ENCODE results near the gene DNAJB9. TPM values are rescaled to one million over a fixed set of nuclear protein-coding genes. Genes with fewer than 3 reads are reported as not detected.

The DNAJB9 gene
- total and polyA plus RNA-seq, 9 of the 15 experiments (the other 6 are each of a cell fraction or from before 2014, with no cell fraction given): 4.3 to 34.2 (median 9.6) TPM

DNA sequence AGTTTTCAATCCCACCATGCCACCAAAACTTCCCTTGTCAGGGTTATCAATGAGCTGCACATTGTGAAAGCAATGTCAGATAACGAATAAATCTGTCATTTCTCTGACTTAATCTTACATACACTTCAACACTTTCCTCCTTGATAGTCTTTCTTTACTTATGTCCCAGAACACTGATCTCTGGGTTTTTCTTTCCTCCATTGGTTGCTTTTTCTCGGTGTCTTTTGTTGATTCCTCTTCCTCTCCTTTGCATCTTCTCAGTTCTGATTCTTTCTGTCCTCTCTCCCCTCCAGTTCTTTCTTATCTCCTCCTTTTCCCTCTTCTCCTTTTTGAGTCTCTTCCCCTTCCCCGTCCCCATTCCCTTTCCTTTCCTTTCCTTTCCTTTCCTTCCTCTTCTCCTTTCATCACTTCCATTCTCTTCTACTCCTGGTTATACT is 16.6 kb downstream of the DNAJB9 start (continued):
- TF ChIP-seq, protein P1, sequence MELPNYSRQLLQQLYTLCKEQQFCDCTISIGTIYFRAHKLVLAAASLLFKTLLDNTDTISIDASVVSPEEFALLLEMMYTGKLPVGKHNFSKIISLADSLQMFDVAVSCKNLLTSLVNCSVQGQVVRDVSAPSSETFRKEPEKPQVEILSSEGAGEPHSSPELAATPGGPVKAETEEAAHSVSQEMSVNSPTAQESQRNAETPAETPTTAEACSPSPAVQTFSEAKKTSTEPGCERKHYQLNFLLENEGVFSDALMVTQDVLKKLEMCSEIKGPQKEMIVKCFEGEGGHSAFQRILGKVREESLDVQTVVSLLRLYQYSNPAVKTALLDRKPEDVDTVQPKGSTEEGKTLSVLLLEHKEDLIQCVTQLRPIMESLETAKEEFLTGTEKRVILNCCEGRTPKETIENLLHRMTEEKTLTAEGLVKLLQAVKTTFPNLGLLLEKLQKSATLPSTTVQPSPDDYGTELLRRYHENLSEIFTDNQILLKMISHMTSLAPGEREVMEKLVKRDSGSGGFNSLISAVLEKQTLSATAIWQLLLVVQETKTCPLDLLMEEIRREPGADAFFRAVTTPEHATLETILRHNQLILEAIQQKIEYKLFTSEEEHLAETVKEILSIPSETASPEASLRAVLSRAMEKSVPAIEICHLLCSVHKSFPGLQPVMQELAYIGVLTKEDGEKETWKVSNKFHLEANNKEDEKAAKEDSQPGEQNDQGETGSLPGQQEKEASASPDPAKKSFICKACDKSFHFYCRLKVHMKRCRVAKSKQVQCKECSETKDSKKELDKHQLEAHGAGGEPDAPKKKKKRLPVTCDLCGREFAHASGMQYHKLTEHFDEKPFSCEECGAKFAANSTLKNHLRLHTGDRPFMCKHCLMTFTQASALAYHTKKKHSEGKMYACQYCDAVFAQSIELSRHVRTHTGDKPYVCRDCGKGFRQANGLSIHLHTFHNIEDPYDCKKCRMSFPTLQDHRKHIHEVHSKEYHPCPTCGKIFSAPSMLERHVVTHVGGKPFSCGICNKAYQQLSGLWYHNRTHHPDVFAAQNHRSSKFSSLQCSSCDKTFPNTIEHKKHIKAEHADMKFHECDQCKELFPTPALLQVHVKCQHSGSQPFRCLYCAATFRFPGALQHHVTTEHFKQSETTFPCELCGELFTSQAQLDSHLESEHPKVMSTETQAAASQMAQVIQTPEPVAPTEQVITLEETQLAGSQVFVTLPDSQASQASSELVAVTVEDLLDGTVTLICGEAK (IDR thresholded peaks at IDR 0.05): peak; percentile 32; the same call in 1 of the 2 replicates
- TF ChIP-seq, protein P1 (CRISPR knock-in tag; IDR thresholded peaks at IDR 0.05): no peak
- TF ChIP-seq HDAC1 (IDR thresholded peaks at IDR 0.05) (peak in 1 of 2 experiments; percentile 99; a peak in 3 of 4 replicates), TBL1XR1 (IDR thresholded peaks at IDR 0.05; ENCODE audit: low read length in 2 of 2) (peak in 1 of 2 experiments; percentile 68; a peak in 1 of 4 replicates), SREBF2 (CRISPR knock-in tag; IDR thresholded peaks at IDR 0.05) (no peak), ZBTB17 (CRISPR knock-in tag; IDR thresholded peaks at IDR 0.05) (no peak), KDM5B (IDR thresholded peaks at IDR 0.05; ENCODE audit: insufficient replicate concordance, low read depth, low read length) (no peak), ZNF766 (CRISPR knock-in tag; conservative IDR thresholded peaks at IDR 0.05) (no peak), THRAP3 (IDR thresholded peaks at IDR 0.05; ENCODE audit: borderline replicate concordance) (peak; percentile 74; the same call in 1 of the 2 replicates), ATF1 (CRISPR knock-in tag; IDR thresholded peaks at IDR 0.05) (no peak), ATF1 (tag; IDR thresholded peaks at IDR 0.05) (no peak)
- TF ChIP-seq, protein P2, sequence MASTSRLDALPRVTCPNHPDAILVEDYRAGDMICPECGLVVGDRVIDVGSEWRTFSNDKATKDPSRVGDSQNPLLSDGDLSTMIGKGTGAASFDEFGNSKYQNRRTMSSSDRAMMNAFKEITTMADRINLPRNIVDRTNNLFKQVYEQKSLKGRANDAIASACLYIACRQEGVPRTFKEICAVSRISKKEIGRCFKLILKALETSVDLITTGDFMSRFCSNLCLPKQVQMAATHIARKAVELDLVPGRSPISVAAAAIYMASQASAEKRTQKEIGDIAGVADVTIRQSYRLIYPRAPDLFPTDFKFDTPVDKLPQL (IDR thresholded peaks at IDR 0.05; ENCODE audit: extremely low read depth, insufficient read length): no peak
- TF ChIP-seq, protein P3, sequence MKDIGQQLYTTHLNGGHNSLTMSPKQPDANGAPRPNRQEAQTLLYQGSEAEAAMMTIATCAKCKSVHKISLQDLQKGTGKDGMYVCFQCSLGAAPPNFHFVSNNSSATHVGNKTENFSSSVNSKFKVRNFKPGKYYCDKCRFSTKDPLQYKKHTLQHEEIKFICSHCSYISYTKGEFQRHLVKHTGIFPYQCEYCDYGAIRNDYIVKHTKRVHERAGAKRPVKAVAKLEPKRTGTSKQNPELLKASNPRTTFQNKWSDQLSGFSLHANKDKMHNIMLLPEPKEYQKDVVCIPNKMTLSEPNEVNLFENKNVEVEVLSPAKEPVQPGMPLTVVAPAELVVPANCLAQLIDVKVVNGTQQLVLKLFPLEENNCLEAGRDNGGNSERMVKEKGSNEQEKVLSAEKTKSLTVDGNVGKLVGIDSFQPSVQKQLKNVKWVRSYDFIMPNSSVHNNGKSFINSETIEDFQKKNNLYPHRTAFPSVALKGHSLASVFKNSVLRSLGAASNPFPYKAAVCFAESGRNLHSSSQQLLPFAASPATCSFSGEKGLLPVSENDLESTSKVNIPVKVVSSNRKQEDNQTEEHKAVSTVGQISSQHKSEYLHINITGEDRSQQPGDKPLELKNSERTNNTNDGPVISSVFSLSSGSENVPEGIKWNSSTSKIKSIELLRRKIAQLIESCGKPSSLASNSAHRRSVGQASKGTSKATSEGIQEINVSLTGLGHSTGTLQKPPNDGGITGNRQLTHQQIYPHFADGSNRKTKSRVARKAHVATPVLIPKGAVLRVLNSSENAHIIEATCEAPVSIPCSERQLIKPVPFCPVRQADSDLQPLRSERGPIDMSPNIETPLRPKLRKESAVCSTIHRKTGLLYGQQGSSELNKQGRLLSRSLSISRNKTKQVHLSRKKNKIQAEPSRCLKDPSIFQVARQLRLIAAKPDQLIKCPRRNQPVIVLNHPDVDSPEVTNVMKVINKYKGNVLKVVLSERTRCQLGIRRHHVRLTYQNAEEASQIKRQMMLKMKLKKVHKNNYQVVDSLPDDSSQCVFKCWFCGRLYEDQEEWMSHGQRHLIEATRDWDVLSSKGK (CRISPR knock-in tag; IDR thresholded peaks at IDR 0.05): no peak
- TF ChIP-seq, protein P4, sequence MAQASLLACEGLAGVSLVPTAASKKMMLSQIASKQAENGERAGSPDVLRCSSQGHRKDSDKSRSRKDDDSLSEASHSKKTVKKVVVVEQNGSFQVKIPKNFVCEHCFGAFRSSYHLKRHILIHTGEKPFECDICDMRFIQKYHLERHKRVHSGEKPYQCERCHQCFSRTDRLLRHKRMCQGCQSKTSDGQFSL (CRISPR knock-in tag; IDR thresholded peaks at IDR 0.05): no peak
- TF ChIP-seq, protein P4 (tag; IDR thresholded peaks at IDR 0.05): no peak

Data from K562 (cell line).